NCI-H187 treated with DMSO at 0.1 percent for 48 hours (cell line): ENCODE data around the gene ANGPTL8.

ENCODE experiments used
- DNase-seq: peaks from one replicate; lab custom pipeline; 2025; lab: John Stamatoyannopoulos, UW

ANGPTL8 gene

DNA sequence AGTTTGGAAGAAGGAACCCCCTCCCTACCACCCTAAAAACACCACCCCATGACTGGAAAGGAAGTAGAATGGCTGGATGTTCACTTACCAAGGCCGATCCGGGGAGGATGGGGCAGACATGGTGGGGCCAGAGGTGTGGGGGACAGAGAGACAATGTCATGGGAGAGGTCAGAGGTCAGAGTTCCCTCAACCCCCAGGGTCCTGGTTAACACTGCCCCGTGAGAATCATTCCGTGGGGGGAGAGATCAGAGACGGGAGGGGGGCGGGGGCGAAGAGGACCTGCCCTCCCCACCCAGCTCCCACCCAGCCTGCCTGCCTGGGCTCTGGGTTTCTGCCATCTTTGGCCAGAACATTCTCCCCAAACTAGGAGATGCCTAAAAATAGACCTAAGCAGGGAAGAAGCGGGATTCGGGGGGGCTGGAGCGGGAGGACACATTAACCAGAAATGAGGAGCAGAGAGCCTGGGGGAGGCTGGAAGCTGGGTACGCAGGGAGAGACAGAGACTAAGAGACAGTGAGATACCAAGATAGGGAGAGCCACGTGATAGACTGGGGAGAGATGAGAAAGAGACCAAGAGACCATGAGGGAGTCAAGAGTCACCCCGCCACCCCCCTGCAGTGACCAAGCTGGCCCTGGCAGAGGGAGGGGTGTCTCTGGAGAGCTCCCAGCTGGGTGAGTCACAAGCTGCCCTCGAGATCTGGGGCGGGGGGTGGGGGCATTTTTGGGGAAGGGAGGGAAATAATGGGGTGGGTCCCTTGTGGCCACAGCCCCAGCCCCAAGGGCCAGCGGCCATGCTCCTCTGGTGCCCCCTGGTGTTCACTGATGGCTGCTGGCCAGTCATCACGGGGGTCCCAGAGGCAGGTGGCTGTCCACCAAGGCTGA, 36.0 kb upstream of the ANGPTL8 start:
- no peak for DNase-seq

DNA sequence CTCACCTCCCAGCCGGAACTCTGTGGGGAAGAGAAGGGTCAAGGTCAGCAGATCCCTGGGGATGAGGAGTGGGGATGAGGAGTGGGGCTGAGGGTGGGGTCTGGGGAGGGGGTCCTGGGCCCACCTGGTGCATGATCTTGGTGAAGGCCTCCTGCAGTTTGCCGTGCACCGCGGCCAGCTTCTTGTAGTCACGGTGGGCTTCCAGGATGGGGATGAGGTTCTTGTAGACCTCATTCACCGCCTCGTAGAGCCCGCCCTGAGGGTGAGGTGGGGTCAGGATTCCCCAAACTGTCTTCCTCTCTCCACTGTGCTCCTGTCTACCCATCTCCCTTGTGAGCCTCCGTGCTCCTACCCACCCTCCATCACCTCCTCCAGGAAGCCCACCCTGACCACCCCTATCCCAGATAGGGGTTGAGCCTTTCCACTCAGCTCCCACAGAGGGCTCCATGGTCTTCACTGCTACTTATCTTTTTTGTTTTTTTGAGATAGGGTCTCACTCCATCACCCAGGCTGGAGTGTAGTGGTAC, 35.3 kb upstream of the ANGPTL8 start:
- no peak for DNase-seq

DNA sequence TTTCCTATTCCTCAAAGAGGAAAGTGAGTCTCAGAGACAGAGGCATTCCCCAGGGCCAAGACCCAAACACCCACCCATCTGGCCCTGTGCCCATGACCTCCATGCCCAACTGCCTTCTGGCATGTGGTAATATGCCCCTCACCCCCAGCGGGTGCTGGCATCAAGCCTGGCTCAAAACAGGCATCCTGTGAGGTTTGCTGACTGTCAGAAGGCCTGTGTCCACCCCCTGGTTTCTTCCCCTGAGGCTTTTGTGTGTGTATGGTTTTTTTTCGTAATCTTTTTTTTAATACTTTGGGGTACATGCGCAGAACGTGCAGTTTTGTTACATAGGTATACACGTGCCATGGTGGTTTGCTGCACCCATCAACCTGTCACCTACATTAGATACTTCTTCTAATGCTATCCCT, 34.5 kb upstream of the ANGPTL8 start:
- DNase-seq = no peak

DNA sequence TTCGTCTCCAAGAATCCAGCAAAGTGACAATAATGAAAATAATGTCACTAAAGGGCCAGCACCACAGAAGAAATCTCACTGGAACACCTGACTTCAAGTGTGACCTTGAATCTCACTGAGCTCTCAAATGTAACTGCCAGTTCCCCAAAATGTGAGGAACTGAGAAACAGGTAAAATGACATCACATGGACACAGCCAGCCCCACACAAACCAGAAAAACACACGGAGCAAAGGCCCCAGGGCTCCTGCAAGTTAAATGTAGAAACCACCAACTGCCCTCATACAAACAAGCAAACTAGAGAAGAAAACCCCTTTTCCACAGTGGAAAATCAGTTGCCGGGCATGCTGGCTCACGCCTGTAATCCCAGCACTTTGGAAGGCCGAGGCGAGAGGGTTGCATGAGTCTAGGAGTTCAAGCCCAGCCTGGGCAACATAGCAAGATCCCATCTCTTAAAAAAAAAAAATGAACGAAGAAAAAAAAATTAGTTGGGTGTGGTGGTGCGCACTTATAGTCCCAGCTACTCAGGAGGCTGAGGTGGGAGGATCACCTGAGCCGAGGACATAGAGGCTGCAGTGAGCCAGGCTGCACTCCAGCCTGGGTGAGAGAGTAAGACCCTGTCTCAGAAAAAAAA, 33.4 kb upstream of the ANGPTL8 start:
- DNase-seq = no peak

DNA sequence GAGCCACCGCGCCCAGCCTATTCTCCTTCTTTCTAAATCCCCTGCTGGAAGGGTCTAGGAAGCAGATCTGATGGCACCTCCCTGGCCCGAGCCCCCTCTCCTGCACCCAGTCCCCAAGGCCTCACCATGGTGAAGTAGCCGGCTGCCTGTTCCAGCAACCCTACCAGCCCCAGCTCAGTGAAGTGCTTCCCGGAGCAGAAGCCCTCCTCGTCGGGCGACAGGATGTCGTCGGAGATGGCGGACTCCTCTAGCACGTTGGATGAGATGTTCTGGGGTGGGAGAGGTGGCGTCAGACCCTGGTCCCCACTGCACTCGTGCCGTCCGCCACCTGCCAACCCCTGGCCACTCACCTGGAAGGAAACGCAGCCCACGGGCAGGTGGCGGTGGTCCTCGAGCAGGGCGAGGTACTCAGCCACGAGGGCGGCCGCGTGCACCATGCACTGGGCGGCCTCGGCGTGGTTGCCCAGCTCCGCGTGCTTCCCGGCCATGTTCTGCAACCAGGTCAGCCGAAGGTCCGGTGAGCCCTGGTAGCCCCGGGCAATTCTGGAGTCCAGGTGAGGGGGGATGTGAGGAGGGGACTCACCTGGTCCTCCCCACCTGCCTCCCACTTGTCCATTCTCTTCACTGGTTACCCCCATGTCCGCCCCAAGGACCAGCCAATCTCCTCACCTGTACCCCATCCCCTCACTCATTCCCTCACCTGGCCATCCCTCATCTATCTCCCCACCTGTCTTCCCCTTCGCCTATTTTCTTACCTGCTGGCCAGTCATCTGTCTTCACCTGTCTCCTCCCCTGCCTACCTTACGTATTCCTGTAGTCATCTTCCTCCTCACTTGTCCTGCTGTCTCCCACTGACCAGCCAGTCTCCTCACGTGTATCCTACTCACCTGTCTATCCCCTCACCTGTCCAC, 30.6 kb upstream of the ANGPTL8 start:
- no peak for DNase-seq

DNA sequence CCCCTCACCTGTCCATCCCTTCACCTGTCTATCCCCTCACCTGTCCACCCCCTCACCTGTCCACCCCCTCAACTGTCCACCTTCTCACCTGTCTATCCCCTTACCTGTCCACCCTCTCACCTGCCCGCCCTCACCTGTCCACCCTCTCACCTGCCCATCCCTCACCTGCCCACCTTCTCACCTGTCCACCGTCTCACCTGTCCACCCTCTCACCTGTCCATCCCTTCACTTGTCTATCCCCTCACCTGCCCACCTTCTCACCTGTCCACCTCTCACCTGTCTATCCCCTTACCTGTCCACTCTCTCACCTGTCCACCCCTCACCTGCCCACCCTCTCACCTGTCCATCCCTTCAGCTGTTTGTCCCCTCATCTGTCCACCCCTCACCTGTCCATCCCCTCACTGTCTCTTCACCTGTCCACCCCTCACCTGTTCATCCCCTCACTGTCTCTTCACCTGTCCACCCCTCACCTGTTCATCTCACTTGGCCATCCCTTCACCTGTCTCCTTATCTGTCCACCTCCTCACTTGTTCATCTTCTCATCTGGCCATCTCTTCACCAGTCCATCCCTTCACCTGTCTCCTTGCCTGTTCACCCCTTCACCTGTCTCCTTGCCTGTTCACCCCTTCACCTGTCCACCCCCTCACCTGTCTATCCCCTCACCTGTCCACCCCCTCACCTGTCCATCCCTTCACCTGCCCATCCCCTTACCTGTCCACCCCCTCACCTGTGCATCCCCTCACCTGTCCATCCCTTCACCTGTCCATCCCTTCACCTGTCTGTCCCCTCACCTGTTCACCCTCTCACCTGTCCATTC, 29.4 kb upstream of the ANGPTL8 start:
- DNase-seq = no peak

DNA sequence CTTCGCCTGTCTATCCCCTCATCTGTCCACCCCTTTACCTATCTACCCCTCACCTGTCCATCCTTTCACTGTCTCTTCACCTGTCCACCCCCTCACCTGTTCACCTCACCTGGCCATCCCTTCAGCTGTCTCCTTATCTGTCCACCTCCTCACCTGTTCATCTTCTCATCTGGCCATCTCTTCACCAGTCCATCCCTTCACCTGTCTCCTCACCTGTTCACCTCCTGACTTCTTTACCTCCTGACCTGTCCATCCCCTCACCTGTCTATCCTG, 28.8 kb upstream of the ANGPTL8 start:
- no peak for DNase-seq

DNA sequence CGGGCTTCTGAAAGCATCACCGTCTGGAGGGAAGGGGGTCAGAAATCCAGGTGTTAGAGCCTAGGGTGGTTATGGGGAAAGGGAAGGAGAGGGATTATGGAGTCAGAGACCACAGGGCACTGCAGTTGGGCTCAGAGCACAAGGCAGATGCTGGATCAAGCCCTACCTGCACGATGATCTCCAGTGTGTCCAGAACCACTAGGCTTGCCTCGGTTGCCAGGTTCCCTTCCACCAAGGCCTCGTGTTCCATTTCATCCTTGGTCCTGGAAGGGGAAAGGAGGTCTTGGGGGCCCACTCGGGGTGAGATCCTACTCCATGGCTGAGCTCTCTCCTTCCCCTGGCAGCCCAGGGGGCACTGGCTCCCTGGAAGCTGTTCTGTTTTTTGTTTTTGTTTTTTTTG, 25.0 kb upstream of the ANGPTL8 start:
- no peak for DNase-seq

DNA sequence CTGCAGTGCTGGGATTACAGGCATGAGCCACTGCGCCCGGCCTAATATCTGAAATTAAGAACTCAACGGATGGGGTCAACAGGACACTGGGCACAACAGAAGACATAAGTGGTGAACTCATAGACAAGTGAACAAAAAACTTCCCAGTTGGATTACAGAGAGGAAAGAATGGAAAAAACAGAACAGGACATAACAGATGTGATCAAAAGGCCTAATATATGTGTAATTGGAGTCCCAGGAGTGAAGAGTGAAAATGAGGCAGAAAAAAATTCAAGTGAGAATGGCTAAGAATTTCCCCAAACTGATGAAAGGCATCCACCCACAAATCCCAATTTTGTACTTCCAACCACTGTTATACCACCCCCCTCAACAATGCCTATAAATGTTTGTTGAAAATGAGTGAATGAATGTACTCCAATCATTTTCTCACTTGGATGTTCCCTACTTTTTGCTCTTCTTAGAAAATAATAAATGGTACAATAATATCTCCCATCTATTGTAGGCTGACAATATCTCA, 18.3 kb upstream of the ANGPTL8 start:
- DNase-seq = no peak

DNA sequence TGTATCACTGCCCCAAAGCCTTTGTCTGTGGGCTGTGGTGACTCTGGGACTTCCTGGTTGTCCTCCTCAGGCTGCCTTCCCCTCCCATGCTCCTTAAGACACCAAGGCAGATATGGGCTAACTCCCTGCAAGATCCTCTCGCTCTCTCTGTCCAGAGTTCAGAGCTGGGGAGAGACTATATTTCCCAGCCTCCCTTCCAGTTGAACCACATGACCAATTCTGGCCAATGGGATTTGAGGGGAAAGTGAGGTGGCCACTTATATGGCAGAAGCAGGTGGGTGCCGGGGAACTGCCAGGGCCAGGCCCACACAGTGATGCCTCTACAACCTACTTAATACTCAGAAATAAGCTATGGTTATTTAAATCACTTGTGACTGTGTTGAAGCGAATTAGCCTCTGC, 16.2 kb upstream of the ANGPTL8 start:
- DNase-seq = no peak

DNA sequence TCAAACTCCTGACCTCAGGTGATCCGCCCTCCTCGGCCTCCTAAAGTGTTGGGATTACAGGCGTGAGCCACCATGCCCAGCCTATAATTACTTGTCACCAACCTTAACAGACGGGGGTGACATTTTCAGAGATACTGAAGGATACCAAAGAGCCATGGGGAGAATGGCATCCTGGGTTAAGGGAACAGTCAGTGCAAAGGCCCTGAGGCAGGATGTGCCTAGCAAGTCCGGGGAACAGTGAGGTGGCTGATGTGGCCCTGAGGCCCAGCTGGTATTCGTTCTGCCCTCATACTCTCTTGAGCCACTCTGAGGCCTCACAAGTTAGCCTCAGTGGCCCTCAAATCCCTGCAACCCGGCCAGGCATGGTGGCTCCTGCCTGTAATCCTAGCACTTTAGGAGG, 15.0 kb upstream of the ANGPTL8 start:
- no peak for DNase-seq

DNA sequence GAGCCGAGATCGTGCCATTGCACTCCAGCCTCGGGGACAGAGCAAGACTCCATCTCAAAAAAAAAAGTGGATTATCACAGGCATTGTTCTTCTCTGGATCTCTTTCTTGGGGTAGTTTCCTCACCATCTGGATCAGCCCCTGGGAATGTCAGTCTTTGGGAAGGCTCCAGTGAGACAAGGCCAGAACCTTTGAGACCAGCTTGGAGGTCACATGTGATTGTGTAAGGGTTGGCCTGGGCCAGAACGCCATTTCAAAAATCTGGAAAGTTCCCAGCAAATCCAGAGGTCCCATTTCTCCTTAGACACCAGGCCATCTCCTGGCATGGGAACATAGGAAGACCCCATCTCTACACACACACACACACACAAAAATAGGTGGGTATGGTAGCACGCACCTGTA, 14.2 kb upstream of the ANGPTL8 start:
- DNase-seq = no peak

DNA sequence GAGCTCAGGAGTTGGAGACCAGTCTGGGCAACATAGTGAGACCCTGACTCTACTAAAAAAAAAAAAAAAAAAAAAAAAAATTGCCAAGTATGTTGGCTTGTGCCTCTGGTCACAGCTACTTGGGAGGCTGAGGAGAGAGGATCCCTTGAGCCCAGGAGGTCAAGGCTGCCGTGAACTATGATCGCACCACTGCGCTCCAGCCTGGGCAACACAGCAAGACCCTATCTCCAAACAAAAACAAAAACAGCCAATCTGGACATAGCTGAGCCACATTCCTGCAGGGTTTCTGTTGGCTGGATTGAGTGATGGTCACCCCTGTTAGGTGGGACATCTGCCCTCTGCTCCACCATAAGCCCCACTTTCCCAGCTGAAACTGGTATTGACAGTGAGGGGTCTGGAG, 13.6 kb upstream of the ANGPTL8 start:
- no peak for DNase-seq

DNA sequence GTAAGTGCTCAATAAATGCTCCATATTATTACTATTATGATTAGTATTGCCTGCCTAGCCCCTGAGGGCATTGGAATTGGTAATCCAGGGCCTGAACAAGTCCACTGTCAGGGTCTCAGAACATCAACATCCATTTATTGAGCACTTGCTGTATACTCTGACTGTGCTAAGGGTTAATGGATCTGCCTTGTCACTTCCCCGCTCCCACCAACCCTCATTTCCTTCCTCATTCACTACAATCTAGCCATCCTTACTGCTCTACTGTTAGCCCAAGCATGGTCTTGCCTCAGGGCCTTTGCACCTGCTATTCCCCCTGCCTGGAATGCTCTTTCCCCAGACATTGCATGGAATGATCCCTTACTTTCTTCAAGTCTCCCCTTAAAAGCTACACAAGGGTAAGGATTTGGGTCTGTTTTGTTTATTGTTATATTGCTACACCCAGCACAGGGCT, 12.7 kb upstream of the ANGPTL8 start:
- no peak for DNase-seq

DNA sequence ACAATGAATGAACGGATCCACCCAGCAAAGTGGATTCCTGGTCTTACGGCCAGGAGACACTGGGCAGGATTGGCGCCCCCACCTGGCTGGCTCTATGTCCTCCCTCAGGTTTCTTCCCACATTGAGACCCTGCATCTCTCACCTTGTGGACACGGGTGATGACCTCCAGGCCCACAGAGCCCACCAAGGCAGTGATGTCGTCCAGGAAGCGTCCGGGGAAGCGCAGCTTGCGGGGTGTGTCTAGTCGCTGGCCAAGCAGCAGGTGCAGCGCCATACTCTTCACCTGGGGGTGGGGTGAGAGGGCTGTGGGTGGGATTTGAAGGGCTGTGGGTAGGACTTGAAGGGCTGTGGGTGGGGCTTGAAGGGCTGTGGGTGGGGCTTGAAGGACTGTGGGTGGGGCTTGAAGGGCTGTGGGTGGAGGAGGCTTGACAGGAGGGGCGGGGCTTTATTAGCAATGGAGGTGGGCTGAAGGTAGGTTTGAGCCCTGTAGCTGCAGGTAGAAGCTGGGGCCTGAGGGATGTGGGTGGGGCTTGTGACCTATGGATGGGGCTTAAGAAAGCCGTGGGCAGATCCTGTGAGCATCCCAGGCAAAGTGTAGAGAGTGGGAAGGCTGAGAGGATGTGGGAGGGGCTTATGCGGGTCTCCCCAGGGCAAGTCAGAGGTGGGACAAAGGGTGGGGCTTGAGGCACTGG, 12.1 kb upstream of the ANGPTL8 start:
- DNase-seq = no peak

DNA sequence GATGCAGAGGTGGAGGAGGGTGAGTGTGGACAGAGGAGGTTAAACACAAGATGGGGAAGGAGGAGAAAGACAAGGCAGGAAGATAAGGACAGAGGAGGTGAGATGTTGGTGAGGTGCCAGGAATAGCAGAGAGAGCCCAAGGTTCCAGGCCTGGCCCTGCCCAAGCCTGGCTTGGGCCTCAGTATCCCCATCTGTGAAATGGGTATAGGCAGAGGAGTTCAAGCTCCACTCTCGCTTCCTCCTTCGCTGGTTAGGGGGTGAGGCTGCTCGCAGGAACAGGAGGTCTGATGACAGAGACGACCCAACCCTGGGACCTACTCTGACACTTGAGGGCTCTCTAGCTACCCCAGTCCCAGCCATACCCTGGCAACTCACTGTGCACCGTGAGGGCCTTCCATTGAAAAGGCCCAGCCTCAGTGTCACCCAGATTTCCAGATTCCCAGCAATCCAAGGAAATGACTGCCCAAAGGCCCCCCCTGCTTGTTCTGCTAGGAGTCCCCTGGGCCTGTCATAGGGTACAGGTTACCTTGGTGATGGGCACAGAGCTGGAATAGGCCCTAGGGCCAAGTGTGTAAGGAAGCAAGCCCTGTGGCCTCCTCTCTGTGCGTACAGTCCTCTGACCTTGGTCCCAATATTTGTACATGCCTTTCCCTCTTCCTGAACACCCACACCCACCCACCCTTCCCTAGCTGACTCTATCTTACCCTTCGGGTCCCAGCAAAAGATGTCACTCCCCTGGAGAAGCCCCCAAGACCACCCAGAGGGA, 8.6 kb upstream of the ANGPTL8 start:
- DNase-seq = no peak

DNA sequence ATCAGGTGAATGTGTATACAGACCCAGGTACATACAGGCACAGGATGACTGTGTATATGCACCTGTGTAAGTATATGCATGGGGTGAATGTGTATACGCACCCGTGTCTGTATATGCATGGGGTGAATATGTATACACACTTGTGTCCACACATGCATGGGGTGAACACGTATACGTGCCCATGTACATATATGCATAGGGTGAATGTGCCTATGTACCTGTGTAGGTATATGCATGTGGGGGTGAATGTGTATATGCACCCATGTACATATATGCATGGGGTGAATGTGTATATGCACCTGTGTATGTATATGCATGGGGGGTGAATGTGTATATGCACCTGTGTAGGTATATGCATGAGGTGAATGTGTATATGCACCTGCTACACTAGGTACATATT, 6.9 kb upstream of the ANGPTL8 start:
- DNase-seq = no peak

DNA sequence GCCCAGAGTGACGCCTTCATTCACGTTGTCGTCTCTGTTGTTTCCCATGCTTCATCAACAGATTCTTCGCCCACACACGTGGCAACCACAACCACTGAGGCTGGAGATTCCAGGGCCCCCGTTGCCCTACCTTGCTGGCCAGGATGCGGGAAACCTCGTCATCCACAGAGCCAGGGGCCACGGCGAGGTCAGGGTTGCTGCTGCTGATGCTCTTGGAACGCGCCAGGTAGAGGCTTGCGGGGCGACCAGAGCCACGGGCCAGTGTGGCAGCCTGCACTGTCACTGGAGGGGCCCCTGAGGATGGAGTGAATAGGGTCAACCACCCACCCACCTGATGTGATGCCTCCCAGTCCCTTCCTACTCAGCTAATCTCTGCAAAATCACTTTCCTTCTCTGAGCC, 6.3 kb upstream of the ANGPTL8 start:
- no peak for DNase-seq

DNA sequence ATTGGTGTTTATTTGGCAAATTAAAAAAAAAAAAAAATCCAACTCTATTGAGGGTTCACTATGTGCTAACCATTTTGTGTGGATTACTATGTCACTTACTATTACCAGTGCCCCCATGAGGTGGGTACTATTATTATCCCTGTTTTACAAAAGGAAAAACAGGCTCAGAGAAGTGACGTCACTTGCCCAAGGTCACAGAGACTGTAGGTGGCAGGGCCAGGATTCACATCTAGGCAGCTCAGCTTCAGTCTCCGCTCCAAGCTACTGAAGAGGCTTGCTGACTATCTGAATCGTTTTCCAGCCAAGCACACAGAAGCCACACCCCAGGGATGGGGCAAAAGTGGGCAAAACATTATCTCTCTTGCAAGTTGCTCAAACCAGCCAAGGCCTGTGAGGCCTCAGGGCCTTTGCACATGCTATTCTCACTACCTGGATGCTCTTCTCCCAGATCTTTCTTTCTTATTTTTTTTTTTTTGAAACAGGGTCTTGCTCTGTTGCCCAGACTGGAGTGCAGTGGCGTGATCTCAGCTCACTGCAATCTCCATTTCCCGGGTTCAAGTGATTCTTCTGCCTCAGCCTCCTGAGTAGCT, 4.8 kb upstream of the ANGPTL8 start:
- no peak for DNase-seq
